ENCODE data around the gene CACNA2D4.

CACNA2D4 gene

DNA sequence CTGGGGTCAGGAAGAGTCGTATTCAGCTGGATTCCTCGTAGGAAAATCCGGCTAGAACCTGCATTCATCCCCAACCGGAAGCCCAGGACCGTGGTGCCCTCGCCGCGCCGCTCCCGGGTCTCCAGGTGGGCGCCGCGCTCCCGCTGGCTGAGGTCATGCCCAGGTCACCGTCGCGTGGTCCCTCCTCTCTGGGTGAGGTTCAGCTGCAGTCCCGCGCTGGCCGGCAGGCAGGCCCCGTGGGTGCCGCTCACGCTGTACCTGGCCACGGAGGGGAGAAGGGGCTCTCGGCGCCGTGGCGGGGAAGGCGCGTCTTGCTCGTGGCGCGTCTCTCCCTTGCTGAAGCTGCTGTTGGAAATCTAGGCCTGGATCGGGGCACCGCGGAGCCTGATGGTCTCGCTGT is 53.6 kb downstream of the CACNA2D4 start:
- Histone ChIP-seq H3K36me3 (ENCODE audit: control insufficient read depth, insufficient read depth, low read length) (no peaks in the 10 kb centered on the region), H3K27me3 (replicated peaks; ENCODE audit: control insufficient read depth, insufficient read depth, low read length) (no peaks in the 10 kb centered on the region), H3K4me3 (replicated peaks; ENCODE audit: low read depth, low read length) (no peak overlapping the region)
- DNase-seq (ENCODE audit: extremely low read depth, insufficient read length) = no peak
- TF ChIP-seq, protein P1, sequence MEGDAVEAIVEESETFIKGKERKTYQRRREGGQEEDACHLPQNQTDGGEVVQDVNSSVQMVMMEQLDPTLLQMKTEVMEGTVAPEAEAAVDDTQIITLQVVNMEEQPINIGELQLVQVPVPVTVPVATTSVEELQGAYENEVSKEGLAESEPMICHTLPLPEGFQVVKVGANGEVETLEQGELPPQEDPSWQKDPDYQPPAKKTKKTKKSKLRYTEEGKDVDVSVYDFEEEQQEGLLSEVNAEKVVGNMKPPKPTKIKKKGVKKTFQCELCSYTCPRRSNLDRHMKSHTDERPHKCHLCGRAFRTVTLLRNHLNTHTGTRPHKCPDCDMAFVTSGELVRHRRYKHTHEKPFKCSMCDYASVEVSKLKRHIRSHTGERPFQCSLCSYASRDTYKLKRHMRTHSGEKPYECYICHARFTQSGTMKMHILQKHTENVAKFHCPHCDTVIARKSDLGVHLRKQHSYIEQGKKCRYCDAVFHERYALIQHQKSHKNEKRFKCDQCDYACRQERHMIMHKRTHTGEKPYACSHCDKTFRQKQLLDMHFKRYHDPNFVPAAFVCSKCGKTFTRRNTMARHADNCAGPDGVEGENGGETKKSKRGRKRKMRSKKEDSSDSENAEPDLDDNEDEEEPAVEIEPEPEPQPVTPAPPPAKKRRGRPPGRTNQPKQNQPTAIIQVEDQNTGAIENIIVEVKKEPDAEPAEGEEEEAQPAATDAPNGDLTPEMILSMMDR (IDR thresholded peaks at IDR 0.05; ENCODE audit: insufficient read depth, low read length, poor library complexity, severe bottlenecking) = no peak

DNA sequence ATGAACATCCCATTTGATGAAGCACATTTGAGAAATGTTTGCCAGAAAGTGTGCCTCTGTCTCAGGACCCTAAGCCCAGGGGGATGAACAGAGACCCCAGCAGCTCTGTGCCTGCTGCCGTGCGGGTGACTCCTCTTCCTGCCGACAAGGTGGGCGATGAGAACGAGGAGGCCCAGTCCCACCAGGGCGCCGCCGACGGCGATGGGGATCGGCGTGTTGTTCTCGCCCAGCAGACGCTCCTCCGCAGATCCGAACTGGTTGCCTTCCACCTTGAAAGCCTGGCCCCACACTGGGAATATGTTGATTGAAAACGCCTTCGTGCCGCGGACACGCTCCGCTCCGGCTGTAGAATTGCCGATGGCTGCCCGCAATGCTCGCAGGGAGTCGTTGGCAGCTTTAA is 54.0 kb downstream of the CACNA2D4 start:
- DNase-seq (ENCODE audit: extremely low read depth, insufficient read length) = no peak
- no peaks in the 10 kb centered on the region for H3K36me3 ChIP-seq (ENCODE audit: control insufficient read depth, insufficient read depth, low read length)
- TF ChIP-seq, protein P1 (IDR thresholded peaks at IDR 0.05; ENCODE audit: insufficient read depth, low read length, poor library complexity, severe bottlenecking) = no peak
- H3K27me3 ChIP-seq (replicated peaks; ENCODE audit: control insufficient read depth, insufficient read depth, low read length) = no peaks in the 10 kb centered on the region; the same call in 1 of the 2 replicates
- no peak overlapping the region for H3K4me3 ChIP-seq (replicated peaks; ENCODE audit: low read depth, low read length)

DNA sequence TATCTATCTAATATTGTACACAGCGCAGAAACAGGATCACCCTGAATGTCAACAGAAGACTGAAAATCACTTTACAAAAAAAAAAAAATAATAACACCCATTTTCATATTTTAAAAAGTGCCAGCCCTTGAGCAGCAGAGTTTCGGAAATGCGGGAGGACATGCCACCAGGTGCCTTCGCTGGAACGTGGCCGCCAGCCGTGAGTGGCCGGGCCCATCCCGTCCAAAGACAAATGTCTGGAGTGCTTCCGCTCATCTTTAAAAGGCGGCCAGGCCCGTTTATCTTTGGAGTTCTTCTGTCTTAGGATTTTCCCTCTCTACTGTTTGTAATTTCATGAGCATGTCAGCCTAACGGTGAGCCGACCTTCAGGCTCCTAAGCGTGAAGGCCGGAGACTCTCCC is 54.6 kb downstream of the CACNA2D4 start:
- no peaks in the 10 kb centered on the region; the same call in 1 of the 2 replicates for H3K27me3 ChIP-seq (replicated peaks; ENCODE audit: control insufficient read depth, insufficient read depth, low read length)
- TF ChIP-seq, protein P1 (IDR thresholded peaks at IDR 0.05; ENCODE audit: insufficient read depth, low read length, poor library complexity, severe bottlenecking) = no peak
- no peak overlapping the region for H3K4me3 ChIP-seq (replicated peaks; ENCODE audit: low read depth, low read length)
- no peaks in the 10 kb centered on the region for H3K36me3 ChIP-seq (ENCODE audit: control insufficient read depth, insufficient read depth, low read length)
- DNase-seq (ENCODE audit: extremely low read depth, insufficient read length) = no peak

DNA sequence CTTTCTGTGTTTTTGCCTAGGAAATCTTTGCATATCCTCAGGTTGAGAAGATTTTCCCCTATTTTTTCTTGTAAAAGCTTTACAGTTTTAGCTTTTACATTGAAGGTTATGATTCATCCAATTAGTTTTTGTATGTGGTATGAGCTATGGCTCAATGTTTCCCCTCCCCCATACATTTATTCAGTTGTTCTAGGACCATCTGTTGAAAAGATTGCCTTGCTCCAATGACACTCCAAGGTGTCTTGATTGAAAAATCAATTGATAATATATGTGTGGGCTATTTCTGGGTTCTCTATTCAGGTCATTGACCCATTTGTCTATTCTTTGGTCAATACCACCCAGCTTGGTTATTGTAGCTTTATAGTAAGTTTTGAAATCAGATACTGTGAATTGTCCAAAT is 55.5 kb downstream of the CACNA2D4 start:
- DNase-seq (ENCODE audit: extremely low read depth, insufficient read length) = no peak
- no peaks in the 10 kb centered on the region for H3K36me3 ChIP-seq (ENCODE audit: control insufficient read depth, insufficient read depth, low read length)
- H3K4me3 ChIP-seq (replicated peaks; ENCODE audit: low read depth, low read length) = no peak overlapping the region
- H3K27me3 ChIP-seq (replicated peaks; ENCODE audit: control insufficient read depth, insufficient read depth, low read length) = no peaks in the 10 kb centered on the region; the same call in 1 of the 2 replicates
- TF ChIP-seq, protein P1 (IDR thresholded peaks at IDR 0.05; ENCODE audit: insufficient read depth, low read length, poor library complexity, severe bottlenecking) = no peak

DNA sequence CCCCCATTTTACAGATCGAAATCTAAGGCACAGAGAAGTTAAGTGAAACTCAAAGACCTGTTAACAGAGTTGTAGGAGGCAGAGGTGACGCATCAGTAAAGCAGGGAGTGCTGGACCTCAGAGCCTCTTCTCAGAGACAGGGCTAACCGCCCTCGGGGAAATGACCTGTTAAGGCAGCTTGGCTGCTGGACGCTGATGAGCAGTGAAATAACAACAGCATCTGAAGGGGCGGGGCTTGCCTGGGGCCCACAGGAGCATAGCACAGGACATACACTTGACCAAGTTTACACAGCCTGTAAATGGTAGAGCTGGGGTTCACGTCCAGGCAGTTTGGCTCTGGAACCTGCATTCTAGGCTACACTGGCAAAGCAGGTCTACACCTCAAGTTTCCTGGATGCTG is 58.8 kb downstream of the CACNA2D4 start:
- no peaks in the 10 kb centered on the region for H3K36me3 ChIP-seq (ENCODE audit: control insufficient read depth, insufficient read depth, low read length)
- no peaks in the 10 kb centered on the region; the same call in 1 of the 2 replicates for H3K27me3 ChIP-seq (replicated peaks; ENCODE audit: control insufficient read depth, insufficient read depth, low read length)
- DNase-seq (ENCODE audit: extremely low read depth, insufficient read length) = no peak
- TF ChIP-seq, protein P1 (IDR thresholded peaks at IDR 0.05; ENCODE audit: insufficient read depth, low read length, poor library complexity, severe bottlenecking) = no peak
- no peak overlapping the region for H3K4me3 ChIP-seq (replicated peaks; ENCODE audit: low read depth, low read length)

DNA sequence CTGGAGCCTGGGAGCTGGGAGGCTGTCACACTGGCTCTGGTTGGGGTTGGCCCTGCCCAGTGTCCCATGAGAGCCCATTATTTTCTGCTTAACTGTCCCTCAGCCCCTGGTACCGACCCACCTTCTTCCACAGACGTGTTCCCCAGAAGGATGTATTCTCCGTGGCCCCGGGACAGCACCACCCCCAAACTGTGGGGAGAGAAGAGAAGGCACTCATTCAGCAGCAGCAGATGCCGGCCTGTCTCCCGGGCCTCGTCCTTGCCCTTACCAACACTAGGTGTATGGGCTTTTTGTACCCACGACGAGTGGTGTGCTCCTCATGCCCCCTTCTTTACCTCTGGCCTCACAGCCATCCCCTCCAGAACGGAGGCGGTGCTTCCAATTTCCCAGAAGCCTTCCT is 60.0 kb downstream of the CACNA2D4 start:
- Histone ChIP-seq H3K36me3 (ENCODE audit: control insufficient read depth, insufficient read depth, low read length) (no peaks in the 10 kb centered on the region), H3K4me3 (replicated peaks; ENCODE audit: low read depth, low read length) (no peak overlapping the region), H3K27me3 (replicated peaks; ENCODE audit: control insufficient read depth, insufficient read depth, low read length) (no peaks in the 10 kb centered on the region; the same call in none of the 2 replicates)
- DNase-seq (ENCODE audit: extremely low read depth, insufficient read length) = no peak
- TF ChIP-seq, protein P1 (IDR thresholded peaks at IDR 0.05; ENCODE audit: insufficient read depth, low read length, poor library complexity, severe bottlenecking) = no peak
